ENCODE results near the gene PDE2A. TPM values are rescaled to one million over a fixed set of nuclear protein-coding genes. Genes with fewer than 3 reads are reported as not detected.

The PDE2A gene
- total and polyA plus RNA-seq, 10 of the 15 experiments (the other 5 are each of a cell fraction or from before 2014, with no cell fraction given): 0.06 to 0.15 (median 0.11) TPM; not detected in 6

DNA sequence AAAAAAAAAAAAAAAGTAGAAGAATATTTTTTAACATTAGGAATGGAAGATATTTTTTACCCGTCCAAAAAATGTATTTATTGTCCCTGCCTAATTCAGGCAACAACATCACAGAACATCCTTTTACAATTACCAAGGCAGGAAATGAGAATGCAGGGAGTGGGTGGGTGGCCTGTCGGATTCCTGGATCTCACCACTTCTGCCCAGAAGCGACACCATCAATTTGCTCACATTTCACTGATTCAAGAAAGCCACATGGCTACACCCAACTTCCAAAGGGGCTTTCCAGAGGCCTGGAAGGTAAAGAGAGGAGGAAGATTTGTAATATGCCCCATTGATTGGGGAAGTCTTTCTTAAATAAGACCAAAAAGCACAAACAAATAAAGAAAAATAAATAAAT is 146.1 kb downstream of the PDE2A start (continued):
- no peak for TF ChIP-seq FOS (IDR thresholded peaks at IDR 0.05; ENCODE audit: borderline replicate concordance, extremely low read depth, insufficient read length)
- no peak for TF ChIP-seq RFX5 (IDR thresholded peaks at IDR 0.05; ENCODE audit: low read depth, low read length)
- TF ChIP-seq ZBED1 (IDR thresholded peaks at IDR 0.05; ENCODE audit: borderline replicate concordance): no peak
- TF ChIP-seq, protein P1, sequence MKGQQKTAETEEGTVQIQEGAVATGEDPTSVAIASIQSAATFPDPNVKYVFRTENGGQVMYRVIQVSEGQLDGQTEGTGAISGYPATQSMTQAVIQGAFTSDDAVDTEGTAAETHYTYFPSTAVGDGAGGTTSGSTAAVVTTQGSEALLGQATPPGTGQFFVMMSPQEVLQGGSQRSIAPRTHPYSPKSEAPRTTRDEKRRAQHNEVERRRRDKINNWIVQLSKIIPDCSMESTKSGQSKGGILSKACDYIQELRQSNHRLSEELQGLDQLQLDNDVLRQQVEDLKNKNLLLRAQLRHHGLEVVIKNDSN (IDR thresholded peaks at IDR 0.05; ENCODE audit: borderline replicate concordance, extremely low read length, insufficient read depth, low read depth, low read length): no peak
- TF ChIP-seq CHD4 (IDR thresholded peaks at IDR 0.05): no peak
- no peak for TF ChIP-seq JUNB (IDR thresholded peaks at IDR 0.05)
- TF ChIP-seq MTA3 (IDR thresholded peaks at IDR 0.05; ENCODE audit: borderline replicate concordance, low read length): no peak
- no peak for TF ChIP-seq MEF2A (IDR thresholded peaks at IDR 0.05; ENCODE audit: insufficient read depth, low read depth, low read length)
- no peak for TF ChIP-seq BMI1 (IDR thresholded peaks at IDR 0.05; ENCODE audit: borderline replicate concordance)
- TF ChIP-seq BRCA1 (IDR thresholded peaks at IDR 0.05; ENCODE audit: low read depth, low read length): no peak
- TF ChIP-seq, protein P2, sequence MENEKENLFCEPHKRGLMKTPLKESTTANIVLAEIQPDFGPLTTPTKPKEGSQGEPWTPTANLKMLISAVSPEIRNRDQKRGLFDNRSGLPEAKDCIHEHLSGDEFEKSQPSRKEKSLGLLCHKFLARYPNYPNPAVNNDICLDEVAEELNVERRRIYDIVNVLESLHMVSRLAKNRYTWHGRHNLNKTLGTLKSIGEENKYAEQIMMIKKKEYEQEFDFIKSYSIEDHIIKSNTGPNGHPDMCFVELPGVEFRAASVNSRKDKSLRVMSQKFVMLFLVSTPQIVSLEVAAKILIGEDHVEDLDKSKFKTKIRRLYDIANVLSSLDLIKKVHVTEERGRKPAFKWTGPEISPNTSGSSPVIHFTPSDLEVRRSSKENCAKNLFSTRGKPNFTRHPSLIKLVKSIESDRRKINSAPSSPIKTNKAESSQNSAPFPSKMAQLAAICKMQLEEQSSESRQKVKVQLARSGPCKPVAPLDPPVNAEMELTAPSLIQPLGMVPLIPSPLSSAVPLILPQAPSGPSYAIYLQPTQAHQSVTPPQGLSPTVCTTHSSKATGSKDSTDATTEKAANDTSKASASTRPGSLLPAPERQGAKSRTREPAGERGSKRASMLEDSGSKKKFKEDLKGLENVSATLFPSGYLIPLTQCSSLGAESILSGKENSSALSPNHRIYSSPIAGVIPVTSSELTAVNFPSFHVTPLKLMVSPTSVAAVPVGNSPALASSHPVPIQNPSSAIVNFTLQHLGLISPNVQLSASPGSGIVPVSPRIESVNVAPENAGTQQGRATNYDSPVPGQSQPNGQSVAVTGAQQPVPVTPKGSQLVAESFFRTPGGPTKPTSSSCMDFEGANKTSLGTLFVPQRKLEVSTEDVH (IDR thresholded peaks at IDR 0.05; ENCODE audit: low read depth, partially characterized antibody): no peak
- TF ChIP-seq BACH1 (IDR thresholded peaks at IDR 0.05; ENCODE audit: borderline replicate concordance): no peak
- no peak for TF ChIP-seq GABPA (IDR thresholded peaks at IDR 0.05; ENCODE audit: low read depth)
- TF ChIP-seq SMARCA5 (IDR thresholded peaks at IDR 0.05): no peak

MicroRNAs within 50 kb of the gene (microRNA counts, 767-probe panel; counts per million panel counts)
- microRNA hsa-miR-139-3p: 784 counts per million, percentile 18 among the panel's probes with 10 or more counts
- microRNA hsa-miR-139-5p: 1,244 counts per million, percentile 41 among the panel's probes with 10 or more counts

Small RNA genes lying within 50 kb of the gene (microRNA-seq; reads per million reads assigned to microRNA genes)
- 28.6 reads per million, percentile 61 among the genes with 10 or more reads in this experiment for gene MIR139

Small RNA genes lying within 50 kb of the gene (small RNA-seq; reads per million reads assigned to genes)
- gene MIR139 (0.12 reads per million), gene RNU7-105P (not detected)

Other genes starting within 250 kb of the PDE2A start
- 34.0 and 35.8 TPM in 2 replicates for gene CLPB, start 239.9 kb downstream of the PDE2A start, total RNA-seq (2014; rRNA removed)
- 22.2 and 23.2 TPM in 2 replicates for gene CLPB, start 239.9 kb downstream of the PDE2A start, total RNA-seq (2014; rRNA removed; fragmentation: Illumina TruSeq; extraction: Trizol)
- gene CLPB, start 239.9 kb downstream of the PDE2A start, total RNA-seq (2021): 38.4 and 39.3 TPM in 2 replicates
- 29.7 and 45.5 TPM in 2 replicates for gene CLPB, start 239.9 kb downstream of the PDE2A start, polyA plus RNA-seq (2011; rRNA removed)
- gene CLPB, start 239.9 kb downstream of the PDE2A start, polyA plus RNA-seq (2014; fragmentation: Illumina TruSeq; extraction: Trizol): 20.2 and 23.6 TPM in 2 replicates
- gene CLPB, start 239.9 kb downstream of the PDE2A start, polyA plus RNA-seq (2014; fragmentation: Nextera tagmentation; extraction: Ambion mirVana): 10 to 100 TPM in 1 of 2 experiments, 1 to 10 TPM in 1; 8.0 to 12.4 TPM
- 21.7 and 24.4 TPM in 2 replicates for gene CLPB, start 239.9 kb downstream of the PDE2A start, polyA plus RNA-seq (2014; rRNA removed)
- 10 to 100 TPM; 25.4 to 31.3 TPM for gene CLPB, start 239.9 kb downstream of the PDE2A start, polyA plus RNA-seq (2016; fragmentation: Nextera tagmentation; extraction: Ambion mirVana)
- 48.4 and 54.3 TPM in 2 replicates for gene ARAP1, start 78.0 kb upstream of the PDE2A start, total RNA-seq (2014; rRNA removed)
- gene ARAP1, start 78.0 kb upstream of the PDE2A start, total RNA-seq (2014; rRNA removed; fragmentation: Illumina TruSeq; extraction: Trizol): 25.1 and 25.7 TPM in 2 replicates
- gene ARAP1, start 78.0 kb upstream of the PDE2A start, total RNA-seq (2021): 91.5 and 102 TPM in 2 replicates
- 34.0 and 50.3 TPM in 2 replicates for gene ARAP1, start 78.0 kb upstream of the PDE2A start, polyA plus RNA-seq (2011; rRNA removed)
- gene ARAP1, start 78.0 kb upstream of the PDE2A start, polyA plus RNA-seq (2014; fragmentation: Illumina TruSeq; extraction: Trizol): 14.7 and 29.2 TPM in 2 replicates
- under 1 TPM; 0.55 to 0.85 TPM for gene ARAP1, start 78.0 kb upstream of the PDE2A start, polyA plus RNA-seq (2014; fragmentation: Nextera tagmentation; extraction: Ambion mirVana)
- 58.8 and 64.9 TPM in 2 replicates for gene ARAP1, start 78.0 kb upstream of the PDE2A start, polyA plus RNA-seq (2014; rRNA removed)
- 10 to 100 TPM; 51.8 to 57.9 TPM for gene ARAP1, start 78.0 kb upstream of the PDE2A start, polyA plus RNA-seq (2016; fragmentation: Nextera tagmentation; extraction: Ambion mirVana)
- 29.0 and 29.3 TPM in 2 replicates for gene STARD10, start 119.6 kb upstream of the PDE2A start, total RNA-seq (2014; rRNA removed)
- 21.7 and 22.2 TPM in 2 replicates for gene STARD10, start 119.6 kb upstream of the PDE2A start, total RNA-seq (2014; rRNA removed; fragmentation: Illumina TruSeq; extraction: Trizol)
- 24.0 and 29.8 TPM in 2 replicates for gene STARD10, start 119.6 kb upstream of the PDE2A start, total RNA-seq (2021)
- gene STARD10, start 119.6 kb upstream of the PDE2A start, polyA plus RNA-seq (2011; rRNA removed): 28.0 and 43.2 TPM in 2 replicates
- gene STARD10, start 119.6 kb upstream of the PDE2A start, polyA plus RNA-seq (2014; fragmentation: Illumina TruSeq; extraction: Trizol): 23.7 and 24.4 TPM in 2 replicates
- gene STARD10, start 119.6 kb upstream of the PDE2A start, polyA plus RNA-seq (2014; fragmentation: Nextera tagmentation; extraction: Ambion mirVana): under 1 TPM; 0.15 to 0.21 TPM
- gene STARD10, start 119.6 kb upstream of the PDE2A start, polyA plus RNA-seq (2014; rRNA removed): 27.8 and 36.3 TPM in 2 replicates
- 10 to 100 TPM; 10.3 to 11.4 TPM for gene STARD10, start 119.6 kb upstream of the PDE2A start, polyA plus RNA-seq (2016; fragmentation: Nextera tagmentation; extraction: Ambion mirVana)
- 28.2 and 34.1 TPM in 2 replicates for gene ATG16L2, start 140.0 kb upstream of the PDE2A start, total RNA-seq (2014; rRNA removed)
- 21.5 and 24.5 TPM in 2 replicates for gene ATG16L2, start 140.0 kb upstream of the PDE2A start, total RNA-seq (2014; rRNA removed; fragmentation: Illumina TruSeq; extraction: Trizol)
- gene ATG16L2, start 140.0 kb upstream of the PDE2A start, total RNA-seq (2021): 39.8 and 46.4 TPM in 2 replicates
- 49.5 and 67.7 TPM in 2 replicates for gene ATG16L2, start 140.0 kb upstream of the PDE2A start, polyA plus RNA-seq (2011; rRNA removed)
- gene ATG16L2, start 140.0 kb upstream of the PDE2A start, polyA plus RNA-seq (2014; fragmentation: Illumina TruSeq; extraction: Trizol): 35.6 and 39.8 TPM in 2 replicates
- 1 to 10 TPM; 1.9 to 5.3 TPM for gene ATG16L2, start 140.0 kb upstream of the PDE2A start, polyA plus RNA-seq (2014; fragmentation: Nextera tagmentation; extraction: Ambion mirVana)
- gene ATG16L2, start 140.0 kb upstream of the PDE2A start, polyA plus RNA-seq (2014; rRNA removed): 65.4 and 67.6 TPM in 2 replicates
- 10 to 100 TPM; 25.9 to 32.6 TPM for gene ATG16L2, start 140.0 kb upstream of the PDE2A start, polyA plus RNA-seq (2016; fragmentation: Nextera tagmentation; extraction: Ambion mirVana)